Inflammatory macrophage (primary cell): ENCODE data around the gene IMPDH2.
A peak's percentile ranks its signal among the peaks of the same experiment; 100 is the strongest.
"Not testable (repeated sequence)": the region's sequence is repeated elsewhere in the genome, so short reads cannot be mapped to it uniquely, and the experiment has no call there.

Experiments
- DNase-seq, 2 donors: peaks; one replicate each; pipeline ENCODE4 v3.0.0-alpha.2; 2020 to 2022

IMPDH2 gene

DNA sequence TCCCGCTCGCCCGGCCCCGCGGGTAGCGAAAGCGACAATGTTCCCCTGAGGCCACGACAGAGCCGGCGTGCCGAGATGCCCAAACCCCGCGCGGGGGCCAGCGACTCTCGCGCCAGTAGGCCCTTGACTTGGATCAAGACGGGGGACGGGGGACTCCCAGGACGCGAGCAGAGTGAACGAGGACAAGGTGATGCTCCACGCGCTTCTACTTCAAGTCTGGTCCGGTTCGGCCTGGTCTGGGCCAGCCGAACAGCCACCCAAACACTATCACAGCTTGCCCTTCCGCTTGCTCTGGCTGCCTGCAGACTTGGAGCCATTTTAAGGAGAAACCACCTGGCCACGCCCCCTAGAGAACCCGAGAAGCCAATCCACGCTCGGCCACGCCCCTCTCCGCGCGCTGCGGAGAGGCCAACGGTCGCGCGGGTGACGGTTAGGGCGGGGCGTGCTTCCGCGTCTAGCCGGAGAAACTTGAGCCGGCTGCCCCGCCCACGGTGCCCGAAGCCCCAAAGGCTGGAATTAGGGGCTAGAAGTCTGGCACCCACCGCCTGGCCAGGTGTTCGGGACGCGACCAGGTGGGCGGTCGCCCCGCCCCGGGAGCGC, 7.9 kb downstream of the IMPDH2 start:
- peak; percentile 99 for DNase-seq

DNA sequence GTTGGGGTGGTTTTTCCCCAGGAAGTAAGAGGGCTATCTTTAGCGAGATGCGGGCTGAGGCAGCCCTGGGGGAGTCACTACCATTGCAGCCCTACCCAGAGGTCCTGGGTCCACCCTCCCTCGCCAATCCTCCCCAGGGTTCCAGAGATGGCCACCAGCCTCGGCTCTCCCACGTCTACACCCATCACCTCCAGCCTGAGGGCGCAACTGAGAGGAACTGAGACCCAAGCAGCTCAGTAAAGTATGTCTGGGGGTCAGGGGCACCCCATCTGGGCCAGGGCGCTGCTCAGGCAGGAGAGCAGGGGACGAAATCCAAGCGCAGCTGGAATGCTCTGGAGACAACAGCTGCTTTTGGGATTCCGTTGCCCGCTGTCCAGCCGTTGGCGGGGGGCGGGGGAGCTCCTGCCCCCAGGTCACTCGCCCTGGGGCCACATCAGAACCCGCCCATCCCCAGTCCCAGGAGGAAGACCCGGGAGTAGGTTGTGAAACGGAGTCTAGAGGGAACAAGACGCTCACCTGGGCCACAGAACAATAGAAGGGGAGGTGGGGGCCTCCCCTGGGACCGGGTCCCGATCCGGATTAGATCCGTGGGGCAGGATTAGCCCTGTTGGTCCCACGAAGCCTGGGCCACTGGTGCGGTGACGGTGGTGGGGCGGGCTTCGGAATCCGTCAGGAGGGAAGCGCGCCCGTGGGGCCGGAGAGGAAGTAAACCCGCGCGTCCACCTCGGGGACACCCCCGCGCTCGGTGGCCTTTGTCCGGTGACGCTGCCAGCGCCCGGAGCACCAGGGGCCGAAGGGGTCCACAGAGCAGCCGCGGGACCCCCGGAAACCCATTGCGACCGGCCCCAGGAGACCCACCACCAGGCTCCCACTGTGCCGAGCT, 8.6 kb downstream of the IMPDH2 start:
- DNase-seq: peak; percentile 74 to 88

- peak; percentile 26 to 42 for DNase-seq
These were observed 9.3 kb downstream of the IMPDH2 start for GRCh38 chr3:49019941-49020329.

GRCh38 chr3:49018707-49019006, 10.5 kb downstream of the IMPDH2 start:
- no peak for DNase-seq

DNA sequence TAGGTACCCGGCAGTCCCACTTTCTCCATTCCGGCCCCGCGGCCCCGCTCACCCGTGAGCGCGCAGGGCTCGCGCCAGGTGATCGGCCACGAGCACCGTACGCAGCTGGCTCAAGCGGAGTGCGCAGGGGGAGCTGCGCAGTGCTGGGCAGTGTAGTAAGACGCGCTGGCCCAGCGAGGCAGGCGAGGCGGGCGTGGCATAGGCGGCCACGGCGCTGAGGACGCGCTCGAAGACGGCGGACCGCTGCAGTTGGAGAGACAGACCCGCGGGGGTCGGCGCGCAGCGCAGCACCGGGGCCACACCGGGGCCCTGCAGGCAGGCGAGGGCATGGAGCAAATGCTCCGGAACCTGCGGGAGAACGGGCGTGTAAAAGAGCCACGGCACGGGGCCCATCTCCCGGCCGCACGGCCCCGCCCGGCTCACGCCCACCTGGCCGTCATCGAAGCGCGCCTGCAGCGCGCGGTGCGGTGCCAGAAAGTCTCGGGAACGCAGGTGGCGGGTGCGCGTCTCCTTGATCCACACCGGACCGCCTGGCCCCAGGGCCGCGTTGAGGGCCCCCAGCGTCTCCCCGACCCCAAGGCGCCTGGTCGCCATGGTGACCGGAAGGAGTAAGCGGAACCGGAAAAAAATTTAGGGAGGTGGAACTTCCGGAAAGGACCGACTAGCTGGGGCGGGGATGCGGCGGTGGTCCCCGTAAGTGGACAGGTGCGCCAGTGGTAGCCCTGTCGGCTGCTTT, 11.1 kb downstream of the IMPDH2 start, which contains the start of gene DALRD3:
TSS of gene DALRD3 (minus strand) at position 610 of the 736 bp plus-strand sequence. CDS start at position 594, 16 bp downstream.
- DNase-seq: peak; percentile 53 to 66

DNA sequence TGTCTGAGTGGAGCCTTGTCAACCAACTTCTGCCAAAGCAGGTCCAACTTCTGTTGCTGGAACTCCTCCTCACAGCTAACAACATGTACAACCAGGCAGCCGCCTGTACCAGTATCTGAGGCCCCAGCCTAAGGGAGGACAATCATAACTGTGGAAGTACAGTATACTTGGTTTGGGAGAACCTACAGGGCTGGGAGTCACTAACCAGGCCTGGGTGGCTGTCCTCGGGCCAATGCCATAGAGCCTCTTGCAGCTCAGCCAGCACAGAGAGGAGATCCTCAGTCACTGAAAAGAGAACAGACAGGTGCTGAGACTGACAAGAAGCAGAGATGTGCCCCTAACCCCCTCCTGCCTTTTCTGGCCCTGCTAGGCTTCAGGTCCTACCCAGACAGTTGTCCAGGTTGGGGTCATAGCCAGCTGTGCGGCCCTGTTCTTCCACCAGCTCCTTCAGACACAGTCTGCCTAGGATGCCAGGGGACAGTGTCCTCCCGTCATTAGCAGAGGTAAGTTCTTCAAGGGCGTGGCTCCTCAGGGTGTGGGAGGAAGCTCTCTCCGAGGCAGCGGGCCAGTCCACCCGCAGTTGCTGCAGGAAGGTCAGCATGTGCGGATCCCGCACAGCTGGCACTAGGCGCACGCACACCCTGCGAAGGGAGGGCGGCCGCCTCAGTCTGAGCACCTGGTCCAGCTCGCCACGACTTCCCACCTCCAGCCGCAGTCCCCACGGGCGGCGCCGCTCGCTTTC, 11.8 kb downstream of the IMPDH2 start:
- peak in 1 of 2 donors; percentile 49 for DNase-seq

DNA sequence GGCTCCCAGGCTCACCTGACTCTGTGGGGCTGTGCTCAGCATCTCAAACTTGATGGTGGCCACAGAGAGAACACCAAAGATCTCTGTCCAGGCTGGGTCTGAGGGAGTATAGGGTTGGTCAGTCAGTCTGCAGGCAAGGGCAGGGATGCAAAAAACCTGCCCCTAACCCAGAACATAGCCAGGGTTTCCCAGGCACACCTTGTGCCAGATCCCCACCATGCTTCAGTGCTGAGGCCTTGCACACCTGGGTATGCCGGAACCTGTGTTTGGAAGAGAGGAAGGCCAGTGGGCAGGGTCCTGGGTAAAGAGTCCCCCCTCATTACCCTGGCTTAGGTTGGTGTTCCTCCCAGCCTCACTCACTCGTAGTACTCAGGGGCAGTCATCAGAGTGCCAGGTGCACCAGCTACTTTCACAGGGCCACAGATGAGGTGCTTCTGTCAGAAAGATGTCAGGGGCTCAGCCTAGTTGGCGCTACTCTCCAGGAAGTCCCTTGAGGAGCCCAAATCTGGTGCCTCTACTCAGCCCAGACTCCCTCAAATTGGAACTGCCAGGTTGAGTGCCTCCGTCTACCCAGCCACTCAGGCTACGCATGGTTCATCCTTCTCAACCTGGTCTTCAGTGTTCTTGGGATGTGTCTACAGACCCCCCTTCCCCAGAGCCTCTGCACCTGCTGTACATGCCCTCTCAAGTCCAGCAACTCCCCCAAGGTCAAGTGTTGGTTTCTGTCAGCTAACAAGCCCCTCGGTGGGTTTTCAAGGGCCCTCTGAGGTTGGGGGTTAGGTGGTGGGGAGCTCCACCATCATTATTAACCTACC, 12.6 kb downstream of the IMPDH2 start:
- no peak for DNase-seq

GRCh38 chr3:49015765-49016164, 13.4 kb downstream of the IMPDH2 start:
- no peak for DNase-seq

- DNase-seq: no peak
These were observed 14.1 kb downstream of the IMPDH2 start for GRCh38 chr3:49015072-49015471.

- DNase-seq: peak; percentile 45 to 49
These were observed 15.2 kb downstream of the IMPDH2 start for GRCh38 chr3:49013738-49014660.

- DNase-seq: no peak
These were observed 16.0 kb downstream of the IMPDH2 start for GRCh38 chr3:49013113-49013737.

GRCh38 chr3:49012441-49013017, 16.7 kb downstream of the IMPDH2 start:
- no peak for DNase-seq

DNA sequence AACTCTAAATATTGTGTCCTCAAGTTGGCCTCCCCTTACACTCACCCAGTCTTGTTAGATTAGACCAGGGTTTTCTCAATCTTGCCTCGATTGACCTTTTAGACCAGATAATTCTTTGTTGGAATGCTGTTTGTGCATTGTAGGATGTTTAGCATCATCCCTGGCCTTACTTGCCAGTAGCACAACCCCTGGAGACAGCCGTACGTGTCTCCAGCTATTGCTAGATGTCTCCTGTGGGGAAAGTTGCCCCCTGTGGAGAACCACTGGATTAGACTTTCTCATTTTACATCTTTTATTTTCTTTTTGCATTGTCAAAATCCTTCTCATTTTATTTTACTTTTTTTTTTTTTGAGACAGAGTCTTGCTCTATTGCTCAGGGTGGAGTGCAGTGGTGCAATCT, 19.8 kb downstream of the IMPDH2 start:
- no peak for DNase-seq

GRCh38 chr3:49008627-49009026, 20.6 kb downstream of the IMPDH2 start:
- DNase-seq: not testable (repeated sequence)

DNA sequence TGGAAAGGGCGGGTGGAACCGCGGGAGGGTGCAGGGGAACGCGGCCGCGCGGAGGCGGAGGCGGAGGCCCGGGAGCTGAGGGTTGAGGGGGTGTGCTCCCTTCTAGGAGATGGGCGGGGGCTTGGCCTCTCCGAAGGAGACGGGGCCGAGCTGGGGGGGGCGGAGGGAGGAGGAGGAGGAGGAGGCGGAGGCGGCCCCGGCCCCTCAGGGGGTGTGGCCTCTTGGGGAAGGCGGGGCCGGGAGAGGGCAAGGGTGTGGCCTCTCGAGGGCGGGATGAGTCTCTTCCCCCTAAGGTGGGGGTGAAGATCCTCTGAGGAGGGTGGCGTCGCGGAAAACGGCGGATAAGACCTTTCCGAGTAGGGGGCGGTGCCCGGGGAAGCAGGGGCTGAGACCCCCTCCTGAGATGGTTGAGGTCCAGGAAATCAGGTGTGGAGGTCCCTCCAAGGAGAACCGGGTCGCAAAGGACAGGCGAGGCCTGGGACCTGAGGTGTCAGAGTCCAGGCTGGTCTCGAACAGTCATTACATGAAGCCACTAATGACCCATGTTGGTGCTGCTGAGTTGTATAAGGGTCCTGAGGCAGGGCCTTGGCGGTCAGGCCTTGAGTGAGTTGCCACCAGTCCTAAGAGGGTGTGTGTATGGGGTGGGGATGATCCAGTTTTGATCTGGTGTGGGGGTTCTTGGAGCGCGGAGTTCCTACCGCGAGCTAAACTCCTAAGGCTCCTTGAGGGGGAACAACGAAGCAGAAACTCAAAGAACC, 21.2 kb downstream of the IMPDH2 start:
- peak; percentile 60 to 78 for DNase-seq

DNA sequence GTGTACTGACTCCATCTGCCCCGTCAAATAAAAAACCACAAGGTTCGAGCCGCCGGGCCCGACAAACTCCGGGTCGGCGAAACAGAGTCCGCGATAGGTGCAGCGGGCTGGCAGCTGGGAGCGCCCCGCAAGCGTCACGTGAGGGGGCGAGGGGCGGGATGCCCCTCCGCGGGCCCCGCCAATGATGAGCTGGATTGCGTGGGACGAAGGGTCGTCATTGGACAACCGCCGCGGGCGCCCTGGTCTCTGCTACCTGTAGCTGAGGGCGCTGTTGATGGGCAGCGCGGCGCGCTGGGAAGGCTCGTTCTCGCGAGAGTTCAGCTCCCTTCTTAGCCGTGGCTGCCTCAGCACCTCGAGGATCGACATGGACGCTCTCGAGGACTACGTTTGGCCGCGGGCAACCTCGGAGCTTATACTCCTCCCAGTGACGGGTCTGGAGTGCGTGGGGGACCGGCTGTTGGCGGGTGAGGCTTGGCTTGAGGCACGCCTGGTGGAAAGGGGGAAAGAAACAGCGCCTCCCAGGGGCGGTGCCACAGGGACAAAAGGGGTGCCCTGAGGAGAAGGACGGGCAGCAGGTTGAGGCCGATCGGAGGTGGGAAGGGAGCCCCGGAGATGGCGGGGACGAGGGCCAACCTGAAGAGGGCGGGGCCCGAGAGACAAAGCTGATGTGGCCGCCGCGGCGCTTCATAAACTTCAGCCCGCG, 22.0 kb downstream of the IMPDH2 start, which contains the start of gene WDR6:
TSS of gene WDR6 (plus strand) at position 324 of the 703 bp plus-strand sequence. CDS start at position 365, 41 bp downstream.
- DNase-seq: peak; percentile 91 to 97

DNA sequence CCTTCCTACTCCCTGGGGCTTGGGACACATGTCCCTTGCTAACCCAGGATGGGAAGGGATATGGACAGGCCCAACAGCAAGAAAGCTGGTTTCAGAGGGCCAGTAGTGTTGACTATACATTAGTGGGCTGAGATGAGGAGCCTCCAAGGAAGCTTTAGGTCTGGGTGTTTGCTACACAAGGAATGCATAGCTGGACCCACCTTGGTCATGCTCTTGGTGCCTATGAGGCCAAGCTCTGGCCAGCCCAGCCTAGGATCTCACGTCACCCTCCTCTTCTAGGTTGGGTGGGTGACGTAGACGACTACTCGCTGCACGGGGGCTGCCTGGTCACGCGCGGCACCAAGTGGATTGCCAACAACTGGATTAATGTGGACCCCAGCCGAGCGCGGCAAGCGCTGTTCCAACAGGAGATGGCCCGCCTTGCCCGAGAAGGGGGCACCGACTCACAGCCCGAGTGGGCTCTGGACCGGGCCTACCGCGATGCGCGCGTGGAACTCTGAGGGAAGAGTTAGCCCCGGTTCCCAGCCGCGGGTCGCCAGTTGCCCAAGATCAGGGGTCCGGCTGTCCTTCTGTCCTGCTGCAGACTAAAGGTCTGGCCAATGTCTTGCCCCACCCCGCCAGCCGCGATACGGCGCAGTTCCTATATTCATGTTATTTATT, 22.7 kb downstream of the IMPDH2 start:
- peak; percentile 14 to 50 for DNase-seq

- DNase-seq: no peak
These were observed 23.2 kb downstream of the IMPDH2 start for GRCh38 chr3:49005998-49006397.
